DOHH2 (cell line): ENCODE measurements around the gene SCO2.

Experiments
- CTCF ChIP-seq: fragments of 200-600 bp; sonication (generic); IDR thresholded peaks from one replicate; pipeline ENCODE4 v1.5.1; 2014; ENCODE audit warnings: antibody characterized with exemption, mild to moderate bottlenecking, low read depth, low read length; ENCODE audit not compliant: poor library complexity, severe bottlenecking
- EZH2phosphoT487 ChIP-seq: fragments of 200-600 bp; sonication (generic); IDR thresholded peaks from 2 replicates; pipeline ENCODE4 v1.6.1; 2017; ENCODE audit warnings: borderline replicate concordance, mild to moderate bottlenecking, antibody characterized with exemption, low read length, moderate library complexity, mixed read lengths

- TF ChIP-seq CTCF (no peak), EZH2phosphoT487 (no peak)
These were observed 45.5 kb upstream of the SCO2 start for GRCh38 chr22:50570861-50571260.
